Measurements from ENCODE around the gene TMEM132D. TPM values are rescaled to one million over a fixed set of nuclear protein-coding genes. Genes with fewer than 3 reads are reported as not detected.
A peak's percentile ranks its signal among the peaks of the same experiment; 100 is the strongest.

The TMEM132D gene
- total RNA-seq (2021; fragmentation: NEBNext Ultra II Directional; extraction: Animal tissue kit (Norgen Biotek cat#: 25700)) (9.6 and 10.1 TPM in 2 replicates), polyA plus RNA-seq (2011; rRNA removed) (2.8 and 3.5 TPM in 2 replicates), polyA minus RNA-seq (2011; rRNA and poly(A)+ RNA removed) (12.2 and 14.3 TPM in 2 replicates)
- 3.5 TPM for polyA plus RNA-seq (2011; cell fraction: cytosol; rRNA removed)
- 5.2 TPM for polyA plus RNA-seq (2011; cell fraction: nucleus; rRNA removed)
- 6.6 to 7.1 TPM (median 6.9 TPM) in 4 replicates for polyA plus RNA-seq (2012, experiment 1 of 2)
- 2.1 TPM for polyA plus RNA-seq (2012, experiment 2 of 2)
- polyA plus RNA-seq (2013, experiment 1 of 2), result 5.8 TPM
- 6.3 TPM for polyA plus RNA-seq (2013, experiment 2 of 2)
- polyA minus RNA-seq (2011; cell fraction: cytosol; rRNA and poly(A)+ RNA removed), result 6.5 TPM
- 17.8 TPM for polyA minus RNA-seq (2011; cell fraction: nucleus; rRNA and poly(A)+ RNA removed)
- long read RNA-seq, experiment 1, partial matches to known transcripts, result 0 of 7 reads
- long read RNA-seq, experiment 1, other reads (novel, unspliced or antisense), result 7 of 7 reads
- long read RNA-seq, experiment 2, partial matches to known transcripts, result 0 of 4 reads
- long read RNA-seq, experiment 2, other reads (novel, unspliced or antisense), result 4 of 4 reads

DNA sequence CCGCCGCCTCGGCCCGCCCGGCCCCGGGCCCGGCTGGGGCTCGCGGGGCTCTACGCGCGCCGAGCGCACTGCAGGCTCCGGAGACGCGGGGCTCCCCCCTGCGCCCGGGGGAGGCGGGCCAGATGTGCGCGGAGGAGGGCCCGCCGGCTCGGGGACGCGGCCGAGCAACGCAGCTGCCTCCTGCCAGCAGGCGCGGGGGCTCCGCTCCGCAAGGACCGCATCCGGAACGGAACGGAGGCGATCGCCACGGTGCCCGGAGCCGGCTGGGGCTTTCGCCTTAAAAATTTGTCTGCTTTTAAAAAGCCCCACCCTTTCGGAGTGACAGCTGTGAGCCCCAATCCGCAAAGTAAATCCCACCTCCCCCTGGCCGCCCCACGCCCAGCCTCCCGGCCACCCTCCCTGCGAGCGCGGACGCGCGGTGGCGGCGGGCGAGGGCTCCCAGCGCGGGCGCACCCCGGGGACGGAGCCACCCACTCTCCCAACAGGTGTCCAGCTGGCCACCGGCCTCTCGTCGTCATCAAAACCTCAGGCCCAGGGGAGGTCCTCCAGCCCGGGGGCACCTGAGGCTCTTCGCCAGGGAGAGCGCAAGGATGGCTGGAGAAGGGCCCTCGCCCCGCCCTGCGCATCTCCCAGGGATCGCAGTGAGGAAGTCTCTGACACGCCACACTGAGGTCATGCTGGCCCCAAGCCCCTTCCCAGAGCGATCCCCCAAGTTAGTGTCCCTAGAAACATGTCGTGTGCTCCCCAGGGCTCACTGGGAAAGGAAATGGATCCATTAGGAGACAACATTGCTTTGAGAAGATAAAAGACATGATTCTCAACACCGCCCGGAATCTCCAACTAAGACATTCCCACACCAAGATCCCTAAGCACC, at the start of gene TMEM132D:
Gene TMEM132D (minus strand): TSS at position 70 of the 874 bp plus-strand sequence.
- Histone ChIP-seq H2BK20ac (ENCODE audit: low read length) (no peak within 1 kb of the TSS), H3K27me3 (replicated peaks in 1 of 4; ENCODE audit: control insufficient read depth in 3 of 4, extremely low read depth in 1 of 4, insufficient read depth in 3 of 4, low read length in 3 of 4) (peaks cover 2 to 45% (median 38%) of the 10 kb centered on the region in 4 experiments), H3K23me2 (ENCODE audit: low read depth, low read length) (peaks cover 24% of the 10 kb centered on the region; the same call in 1 of the 2 replicates), H3K9me3 (ENCODE audit: insufficient read depth in 2 of 2, low read depth in 1 of 2, low read length in 1 of 2) (peaks cover 0 to 2% of the 10 kb centered on the region in 2 experiments; a peak in 1 of 4 replicates), H2BK120ac (replicated peaks; ENCODE audit: low read depth, low read length) (no peak within 1 kb of the TSS), H3K14ac (ENCODE audit: insufficient read length) (peak within 1 kb of the TSS; percentile 54), H3K18ac (ENCODE audit: extremely low read depth, low read length) (peak within 1 kb of the TSS; percentile 75; the same call in 1 of the 2 replicates), H3K4ac (replicated peaks; ENCODE audit: insufficient read length, low read depth, low read length) (no peak within 1 kb of the TSS), H2BK12ac (ENCODE audit: low read depth, low read length) (peak within 1 kb of the TSS; percentile 94; the same call in 1 of the 2 replicates), H4K91ac (replicated peaks; ENCODE audit: insufficient read length, low read length) (peak within 1 kb of the TSS; percentile 58), H4K20me1 (replicated peaks in 1 of 2; ENCODE audit: control insufficient read depth in 1 of 2, insufficient read depth in 2 of 2, low read length in 2 of 2) (peaks cover 3 to 8% of the 10 kb centered on the region in 2 experiments), H2AFZ (ENCODE audit: low read length) (peak within 1 kb of the TSS; percentile 65; the same call in 1 of the 2 replicates), H3K23ac (ENCODE audit: insufficient read length) (no peak within 1 kb of the TSS), H3K79me2 (ENCODE audit: control insufficient read depth in 1 of 2, insufficient read depth in 2 of 2, low read length in 2 of 2) (peaks cover 5 to 38% of the 10 kb centered on the region in 2 experiments; a peak in 3 of 4 replicates), H2BK5ac (ENCODE audit: low read depth, low read length) (peak within 1 kb of the TSS; percentile 35; the same call in 1 of the 2 replicates), H3K36me3 (ENCODE audit: control insufficient read depth in 2 of 4, insufficient read depth in 4 of 4, low read length in 3 of 4) (no peaks in the 10 kb centered on the region; a peak in 1 of 8 replicates), H3K79me1 (ENCODE audit: low read depth, low read length) (peaks cover 5% of the 10 kb centered on the region), H3K4me3 (ENCODE audit: extremely low read depth in 1 of 4, insufficient read depth in 2 of 4, low read depth in 3 of 4, low read length in 4 of 4) (peak within 1 kb of the TSS; percentile 62 to 86 (median 72)), H3K27ac (ENCODE audit: low read depth, low read length) (no peak within 1 kb of the TSS), H3K4me1 (replicated peaks in 1 of 4; ENCODE audit: control insufficient read depth in 3 of 4, insufficient read depth in 4 of 4, low read length in 3 of 4) (peaks cover 0 to 7% (median 3%) of the 10 kb centered on the region in 4 experiments; a peak in 6 of 7 replicates), H4K5ac (ENCODE audit: insufficient read length, low read depth, low read length) (no peak within 1 kb of the TSS), H2BK15ac (ENCODE audit: low read length) (peak within 1 kb of the TSS; percentile 81; the same call in 1 of the 2 replicates), H2AK5ac (ENCODE audit: low read depth, low read length) (no peak within 1 kb of the TSS), H3K4me2 (ENCODE audit: insufficient read depth in 1 of 2, low read depth in 2 of 2, low read length in 2 of 2) (peak within 1 kb of the TSS; percentile 82 to 93), H3K9ac (replicated peaks in 1 of 4; ENCODE audit: extremely low read depth in 1 of 4, low read depth in 3 of 4, low read length in 3 of 4) (peak within 1 kb of the TSS; percentile 13 to 56 (median 36); a peak in 4 of 7 replicates), H3K56ac (replicated peaks; ENCODE audit: insufficient read length, low read depth, low read length) (no peak within 1 kb of the TSS), H4K8ac (ENCODE audit: extremely low read depth, insufficient read depth, low read length) (no peak within 1 kb of the TSS; the same call in 1 of the 2 replicates)
- CTCF ChIA-PET (ENCODE audit: partially characterized antibody), result interaction anchor here (0.7 to 1.2 kb wide), 3 partner anchors 61 to 712 kb away, joined by 3 read pairs; no protein-coding TSS in a partner anchor
- peak in 1 of 2 experiments; percentile 85 for DNase-seq (ENCODE audit: low read depth in 1 of 2, low spot score in 2 of 2)
- no peak for FAIRE-seq
- WGBS, 2 experiments (ENCODE audit: extremely low coverage in 1 of 2, insufficient coverage in 1 of 2, insufficient read length in 1 of 2, insufficient replicate concordance in 2 of 2, low coverage in 1 of 2, low lambda C conversion rate in 2 of 2, missing lambda C conversion rate in 1 of 2), result 3% methylated on average over 37 of the region's 77 CpGs; no CpG with 5 or more reads in 1 of the 2 experiments
- POLR2A ChIA-PET (ENCODE audit: partially characterized antibody), result interaction anchor here (0.6 to 0.7 kb wide), 2 partner anchors 286 to 506 kb away, joined by 3 read pairs; no protein-coding TSS in a partner anchor
- TF ChIP-seq TCF12 (IDR thresholded peaks at IDR 0.05; ENCODE audit: low read depth, low read length) (no peak), KDM5A (IDR thresholded peaks at IDR 0.05; ENCODE audit: low read length) (no peak), EP300 (IDR thresholded peaks at IDR 0.05; ENCODE audit: borderline replicate concordance in 1 of 2, low read depth in 2 of 2, low read length in 2 of 2) (no peak), CHD1 (IDR thresholded peaks at IDR 0.05; ENCODE audit: low read depth, low read length) (no peak), HDAC6 (IDR thresholded peaks at IDR 0.05; ENCODE audit: low read depth, low read length) (no peak), SP2 (IDR thresholded peaks at IDR 0.05; ENCODE audit: low read length) (peak; percentile 16; the same call in 1 of the 2 replicates), HDAC2 (IDR thresholded peaks at IDR 0.05; ENCODE audit: borderline replicate concordance in 1 of 2, low read depth in 2 of 2, low read length in 2 of 2) (no peak)

All from H1 (cell line).